ENCODE data around the gene ADGRA1.

DNA sequence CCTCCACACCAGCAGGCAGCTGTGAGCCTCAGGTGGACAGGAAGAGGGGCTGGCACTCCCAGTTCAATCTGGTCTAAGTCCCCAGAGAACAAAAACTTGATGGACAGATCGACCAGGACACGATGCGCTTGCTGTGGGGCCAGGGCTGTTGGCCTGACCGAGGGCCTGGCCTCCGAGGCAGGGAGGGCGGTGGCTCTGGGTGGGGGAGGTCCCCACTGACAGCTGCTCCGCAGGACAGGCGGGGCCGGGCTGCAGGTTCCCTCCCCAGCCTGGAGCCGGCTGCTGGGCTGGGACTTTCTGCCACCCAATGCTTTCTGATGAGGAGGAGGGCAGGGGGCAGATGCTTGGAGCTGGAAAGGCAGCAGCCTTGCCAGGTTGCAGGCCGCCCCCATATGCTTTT is 37.4 kb upstream of the ADGRA1 start:
- TF ChIP-seq CTCF (IDR thresholded peaks at IDR 0.05) (no peak), EP300 (IDR thresholded peaks at IDR 0.05) (no peak)
